Rectal smooth muscle tissue (tissue), 1 donor: ENCODE data around the gene CAB39.

Experiments used
- H3K27ac ChIP-seq: one replicate; pipeline ENCODE4 v1.7.0; 2013; ENCODE audit warnings: low read depth, low read length, inconsistent platforms
- H3K27me3 ChIP-seq: one replicate; pipeline ENCODE4 v1.7.0; 2013; ENCODE audit warnings: low read length; ENCODE audit not compliant: control insufficient read depth, insufficient read depth
- H3K36me3 ChIP-seq: one replicate; pipeline ENCODE4 v1.7.0; 2013; ENCODE audit warnings: low read length; ENCODE audit not compliant: control insufficient read depth, insufficient read depth
- H3K4me1 ChIP-seq: one replicate; pipeline ENCODE4 v1.7.0; 2013; ENCODE audit warnings: low read length; ENCODE audit not compliant: control insufficient read depth, insufficient read depth
- H3K4me3 ChIP-seq: one replicate; pipeline ENCODE4 v1.7.0; 2013; ENCODE audit warnings: low read length
- H3K9ac ChIP-seq: one replicate; pipeline ENCODE4 v1.7.0; 2013; ENCODE audit warnings: low read length

Gene CAB39

GRCh38 chr2:230852113-230852512, 139.5 kb downstream of the CAB39 start:
- Histone ChIP-seq H3K9ac (no peak overlapping the region), H3K4me3 (no peak overlapping the region), H3K27me3 (no peaks in the 10 kb centered on the region)

GRCh38 chr2:230861552-230862255, 149.1 kb downstream of the CAB39 start:
- H3K27ac ChIP-seq = no peak overlapping the region
- no peaks in the 10 kb centered on the region for H3K36me3 ChIP-seq
- no peak overlapping the region for H3K4me3 ChIP-seq
- H3K27me3 ChIP-seq = no peaks in the 10 kb centered on the region
- H3K9ac ChIP-seq = no peak overlapping the region
- H3K4me1 ChIP-seq = peaks cover 7% of the 10 kb centered on the region

More at GRCh38 chr2:230852113-230852512, 139.5 kb downstream of the CAB39 start:
- no peak overlapping the region for H3K27ac ChIP-seq
- H3K4me1 ChIP-seq = no peaks in the 10 kb centered on the region
- no peaks in the 10 kb centered on the region for H3K36me3 ChIP-seq

- H3K4me3 ChIP-seq = no peak overlapping the region
- no peak overlapping the region for H3K9ac ChIP-seq
- no peaks in the 10 kb centered on the region for H3K27me3 ChIP-seq
- peaks cover 13% of the 10 kb centered on the region for H3K4me1 ChIP-seq
- no peaks in the 10 kb centered on the region for H3K36me3 ChIP-seq
- H3K27ac ChIP-seq = no peak overlapping the region
Observed at GRCh38 chr2:230862292-230862691, 149.7 kb downstream of the CAB39 start.

GRCh38 chr2:230863031-230863430, 150.4 kb downstream of the CAB39 start:
- Histone ChIP-seq H3K4me3 (no peak overlapping the region), H3K27ac (no peak overlapping the region), H3K4me1 (peaks cover 14% of the 10 kb centered on the region), H3K9ac (no peak overlapping the region), H3K36me3 (no peaks in the 10 kb centered on the region), H3K27me3 (no peaks in the 10 kb centered on the region)

GRCh38 chr2:230863442-230864121, 150.9 kb downstream of the CAB39 start:
- peaks cover 20% of the 10 kb centered on the region for H3K4me1 ChIP-seq
- no peaks in the 10 kb centered on the region for H3K27me3 ChIP-seq
- H3K36me3 ChIP-seq = no peaks in the 10 kb centered on the region
- no peak overlapping the region for H3K27ac ChIP-seq
- no peak overlapping the region for H3K9ac ChIP-seq
- H3K4me3 ChIP-seq = no peak overlapping the region

- Histone ChIP-seq H3K27ac (no peak overlapping the region), H3K4me3 (peak overlapping the region; percentile 85), H3K36me3 (no peaks in the 10 kb centered on the region), H3K4me1 (peaks cover 25% of the 10 kb centered on the region), H3K27me3 (no peaks in the 10 kb centered on the region), H3K9ac (peak overlapping the region; percentile 49)
Observed at GRCh38 chr2:230864122-230864604, 151.5 kb downstream of the CAB39 start.

- H3K27ac ChIP-seq = peak within 1 kb of the TSS; percentile 77
- H3K4me1 ChIP-seq = peaks cover 29% of the 10 kb centered on the region
- no peaks in the 10 kb centered on the region for H3K36me3 ChIP-seq
- no peaks in the 10 kb centered on the region for H3K27me3 ChIP-seq
- H3K9ac ChIP-seq = peak within 1 kb of the TSS; percentile 89
- H3K4me3 ChIP-seq = peak within 1 kb of the TSS; percentile 85
Observed at GRCh38 chr2:230864605-230865306, 152.1 kb downstream of the CAB39 start, which contains the start of gene ITM2C. Gene ITM2C, plus strand, starts transcription at chr2:230864942. Its CDS starts 84 bp downstream, at chr2:230865026.

- H3K27me3 ChIP-seq = no peaks in the 10 kb centered on the region
- no peaks in the 10 kb centered on the region for H3K36me3 ChIP-seq
- peak overlapping the region; percentile 77 for H3K27ac ChIP-seq
- peak overlapping the region; percentile 85 for H3K4me3 ChIP-seq
- peaks cover 34% of the 10 kb centered on the region for H3K4me1 ChIP-seq
- H3K9ac ChIP-seq = peak overlapping the region; percentile 89
Observed at GRCh38 chr2:230865307-230865765, 152.7 kb downstream of the CAB39 start.

GRCh38 chr2:230865766-230866755, 153.4 kb downstream of the CAB39 start:
- Histone ChIP-seq H3K36me3 (no peaks in the 10 kb centered on the region), H3K27me3 (no peaks in the 10 kb centered on the region), H3K9ac (peak overlapping the region; percentile 39), H3K4me3 (peak overlapping the region; percentile 85), H3K4me1 (peaks cover 42% of the 10 kb centered on the region), H3K27ac (peak overlapping the region; percentile 74)

GRCh38 chr2:230866756-230867523, 154.3 kb downstream of the CAB39 start:
- H3K27me3 ChIP-seq = no peaks in the 10 kb centered on the region
- peak overlapping the region; percentile 74 for H3K27ac ChIP-seq
- peak overlapping the region; percentile 39 for H3K9ac ChIP-seq
- H3K4me3 ChIP-seq = peak overlapping the region; percentile 85
- H3K36me3 ChIP-seq = no peaks in the 10 kb centered on the region
- peaks cover 48% of the 10 kb centered on the region for H3K4me1 ChIP-seq
